Liver (tissue), 9 donors: ENCODE measurements around the gene ZNF423. TPM values are rescaled to one million over a fixed set of nuclear protein-coding genes. Genes with fewer than 3 reads are reported as not detected.

Source experiments
- DNase-seq: peaks from one replicate; pipeline ENCODE4 v3.0.0-alpha.2; 2017; ENCODE audit warnings: low spot score
- H3K27ac ChIP-seq, 2 donors: one replicate each; pipeline ENCODE4 v1.7.0; 2013; ENCODE audit warnings: inconsistent platforms in 2 of 2, low read length in 2 of 2, control low read depth in 1 of 2, low read depth in 1 of 2, mild to moderate bottlenecking in 1 of 2
- H3K27me3 ChIP-seq, 4 donors: one replicate each; pipeline versions ENCODE4 v1.6.1 to v1.7.0; 2013; ENCODE audit warnings: low read length in 3 of 4, inconsistent platforms in 1 of 4, mild to moderate bottlenecking in 1 of 4, moderate library complexity in 1 of 4; ENCODE audit not compliant: control insufficient read depth in 4 of 4, insufficient read depth in 4 of 4
- H3K36me3 ChIP-seq, 4 donors: one replicate each; pipeline versions ENCODE4 v1.6.1 to v1.7.0; 2013; ENCODE audit warnings: low read length in 3 of 4, mild to moderate bottlenecking in 3 of 4, low read depth in 1 of 4, moderate library complexity in 1 of 4; ENCODE audit not compliant: control insufficient read depth in 4 of 4, insufficient read depth in 3 of 4
- H3K4me1 ChIP-seq, 4 donors: one replicate each; pipeline versions ENCODE4 v1.6.1 to v1.7.0; 2013; ENCODE audit warnings: low read length in 3 of 4, mild to moderate bottlenecking in 3 of 4, moderate library complexity in 1 of 4; ENCODE audit not compliant: control insufficient read depth in 4 of 4, insufficient read depth in 4 of 4
- H3K4me3 ChIP-seq, 3 donors: one replicate each; pipeline versions ENCODE4 v1.6.1 to v1.7.0; 2013; ENCODE audit warnings: low read length in 3 of 3, control low read depth in 1 of 3, low read depth in 1 of 3, mild to moderate bottlenecking in 1 of 3
- H3K9ac ChIP-seq, 2 donors: one replicate each; pipeline ENCODE4 v1.7.0; 2013; ENCODE audit warnings: low read length in 2 of 2, mild to moderate bottlenecking in 2 of 2, moderate library complexity in 2 of 2, control low read depth in 1 of 2, low read depth in 1 of 2
- H3K9me3 ChIP-seq, 4 donors: one replicate each; pipeline versions ENCODE4 v1.6.1 to v1.7.0; 2013; ENCODE audit warnings: low read length in 3 of 4; ENCODE audit not compliant: control insufficient read depth in 4 of 4
- ATF3 ChIP-seq: IDR thresholded peaks from 2 replicates; pipeline ENCODE4 v1.6.1; 2016; ENCODE audit warnings: antibody characterized with exemption
- EGR1 ChIP-seq, 2 donors: IDR thresholded peaks; 2 replicates each; pipeline ENCODE4 v1.6.1; 2016 to 2018; ENCODE audit warnings: antibody characterized with exemption in 2 of 2, low read depth in 2 of 2
- FOXA1 ChIP-seq: IDR thresholded peaks from 2 replicates; pipeline ENCODE4 v1.6.1; 2016; ENCODE audit warnings: antibody characterized with exemption
- FOXA2 ChIP-seq: IDR thresholded peaks from 2 replicates; pipeline ENCODE4 v1.6.1; 2016; ENCODE audit warnings: antibody characterized with exemption
- HNF4A ChIP-seq, 2 donors: conservative IDR thresholded peaks; 2 replicates each; pipeline ENCODE4 v1.6.1; 2016; ENCODE audit warnings: antibody characterized with exemption in 2 of 2, mild to moderate bottlenecking in 2 of 2
- HNF4G ChIP-seq: IDR thresholded peaks from 2 replicates; pipeline ENCODE4 v1.6.1; 2016; ENCODE audit warnings: antibody characterized with exemption
- JUND ChIP-seq, 2 donors: IDR thresholded peaks; 2 replicates each; pipeline ENCODE4 v1.6.1; 2016; ENCODE audit warnings: antibody characterized with exemption in 2 of 2
- RAD21 ChIP-seq, 2 donors: IDR thresholded peaks; 2 replicates each; pipeline ENCODE4 v1.6.1; 2016; ENCODE audit warnings: antibody characterized with exemption in 2 of 2, mild to moderate bottlenecking in 2 of 2
- REST ChIP-seq: IDR thresholded peaks from 2 replicates; pipeline ENCODE4 v1.6.1; 2016; ENCODE audit warnings: antibody characterized with exemption, mild to moderate bottlenecking
- RXRA ChIP-seq, 2 donors: IDR thresholded peaks; 2 replicates each; pipeline ENCODE4 v1.6.1; 2017 to 2018; ENCODE audit warnings: antibody characterized with exemption in 2 of 2, mild to moderate bottlenecking in 1 of 2
- SP1 ChIP-seq: IDR thresholded peaks from 2 replicates; pipeline ENCODE4 v1.6.1; 2018; ENCODE audit warnings: antibody characterized with exemption, mild to moderate bottlenecking
- TAF1 ChIP-seq: conservative IDR thresholded peaks from 2 replicates; pipeline ENCODE4 v1.6.1; 2016; ENCODE audit warnings: antibody characterized with exemption, mild to moderate bottlenecking
- WGBS: extraction: QIAGEN DNeasy Blood & Tissue Kit; methylation state at CpG from one replicate; pipeline ENCODE4 v1.1.7; 2013; 5-methylcytosine and 5-hydroxymethylcytosine counted together
- polyA plus RNA-seq, 2 donors: library from polyadenylated mRNA; stranded (reverse) in 1 of 2; unstranded in 1 of 2; fragments of 200-250 nt in 1 of 2; fragments of >200 nt in 1 of 2; fragmentation: Nextera tagmentation in 1 of 2; extraction: Ambion mirVana in 1 of 2; gene quantifications; one replicate each; pipeline versions ENCODE4 v1.2.1 to v1.2.3, GENCODE V29; 2013 to 2015
- total RNA-seq, 2 donors: library from RNA; depleted of rRNA; stranded (reverse); fragments of >200 nt; gene quantifications; one replicate each; pipeline ENCODE4 v1.2.3, GENCODE V29; 2014
- TF ChIP-seq, protein P1 (sequence below): fragments of 150-350 bp; IDR thresholded peaks from 2 replicates; pipeline ENCODE4 v1.5.1; 2017; ENCODE audit warnings: improper control_type of control experiment, low read depth, low read length; ENCODE audit not compliant: missing input control
- TF ChIP-seq, protein P2 (sequence below): IDR thresholded peaks from 2 replicates; pipeline ENCODE4 v1.6.1; 2016; ENCODE audit warnings: antibody characterized with exemption
- donor health status: healthy.
- donor health status: healthy.
- donor health status: healthy.
- donor health status: healthy.
- donor health status: healthy.

ZNF423 gene
- total and polyA plus RNA-seq, 4 donors: 0.24 to 1.6 (median 0.39) TPM

- Histone ChIP-seq H3K27ac (no peak overlapping the region), H3K9me3 (no peaks in the 10 kb centered on the region), H3K4me1 (no peaks in the 10 kb centered on the region), H3K27me3 (no peaks in the 10 kb centered on the region), H3K9ac (no peak overlapping the region), H3K36me3 (no peaks in the 10 kb centered on the region), H3K4me3 (no peak overlapping the region)
- no peak for DNase-seq
- WGBS: 72% methylated on average over 14 of the region's 14 CpGs
- no peak for TF ChIP-seq SP1
These were observed 307.5 kb downstream of the ZNF423 start for GRCh38 chr16:49548325-49548970.

DNA sequence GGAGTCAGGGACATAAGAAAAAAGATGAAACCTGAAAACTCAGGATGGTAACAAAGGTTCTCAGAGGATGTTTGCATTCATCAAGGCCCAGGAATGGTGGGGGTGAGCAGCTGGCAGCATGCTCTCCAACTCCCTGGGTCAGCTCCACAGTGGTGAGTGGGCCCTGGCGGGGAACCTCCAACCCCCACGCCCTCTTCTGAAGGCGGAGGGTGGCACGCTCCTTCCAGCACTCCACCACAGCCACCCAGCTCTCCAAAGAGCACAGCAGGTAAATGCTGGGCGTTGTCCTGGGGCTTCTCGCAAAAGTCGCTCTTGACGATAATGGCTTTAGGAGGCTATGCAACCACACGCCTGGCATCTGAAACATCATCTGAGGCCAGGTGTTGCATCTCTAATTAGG lies 308.5 kb downstream of the ZNF423 start:
- WGBS: 91% methylated on average over 9 of the region's 9 CpGs
- Histone ChIP-seq H3K27ac (no peak overlapping the region), H3K36me3 (no peaks in the 10 kb centered on the region), H3K4me1 (no peaks in the 10 kb centered on the region), H3K9ac (no peak overlapping the region), H3K4me3 (no peak overlapping the region), H3K27me3 (no peaks in the 10 kb centered on the region), H3K9me3 (no peaks in the 10 kb centered on the region)
- TF ChIP-seq FOXA1 (no peak), HNF4A (conservative IDR thresholded peaks at IDR 0.05) (no peak), RXRA (IDR thresholded peaks at IDR 0.05) (no peak), JUND (IDR thresholded peaks at IDR 0.05) (no peak), RAD21 (IDR thresholded peaks at IDR 0.05) (no peak), SP1 (no peak), REST (no peak), EGR1 (IDR thresholded peaks at IDR 0.05; ENCODE audit: low read depth in 2 of 2) (no peak), TAF1 (no peak), ATF3 (no peak), FOXA2 (no peak)
- TF ChIP-seq, protein P1, sequence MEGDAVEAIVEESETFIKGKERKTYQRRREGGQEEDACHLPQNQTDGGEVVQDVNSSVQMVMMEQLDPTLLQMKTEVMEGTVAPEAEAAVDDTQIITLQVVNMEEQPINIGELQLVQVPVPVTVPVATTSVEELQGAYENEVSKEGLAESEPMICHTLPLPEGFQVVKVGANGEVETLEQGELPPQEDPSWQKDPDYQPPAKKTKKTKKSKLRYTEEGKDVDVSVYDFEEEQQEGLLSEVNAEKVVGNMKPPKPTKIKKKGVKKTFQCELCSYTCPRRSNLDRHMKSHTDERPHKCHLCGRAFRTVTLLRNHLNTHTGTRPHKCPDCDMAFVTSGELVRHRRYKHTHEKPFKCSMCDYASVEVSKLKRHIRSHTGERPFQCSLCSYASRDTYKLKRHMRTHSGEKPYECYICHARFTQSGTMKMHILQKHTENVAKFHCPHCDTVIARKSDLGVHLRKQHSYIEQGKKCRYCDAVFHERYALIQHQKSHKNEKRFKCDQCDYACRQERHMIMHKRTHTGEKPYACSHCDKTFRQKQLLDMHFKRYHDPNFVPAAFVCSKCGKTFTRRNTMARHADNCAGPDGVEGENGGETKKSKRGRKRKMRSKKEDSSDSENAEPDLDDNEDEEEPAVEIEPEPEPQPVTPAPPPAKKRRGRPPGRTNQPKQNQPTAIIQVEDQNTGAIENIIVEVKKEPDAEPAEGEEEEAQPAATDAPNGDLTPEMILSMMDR: no peak
- TF ChIP-seq, protein P2, sequence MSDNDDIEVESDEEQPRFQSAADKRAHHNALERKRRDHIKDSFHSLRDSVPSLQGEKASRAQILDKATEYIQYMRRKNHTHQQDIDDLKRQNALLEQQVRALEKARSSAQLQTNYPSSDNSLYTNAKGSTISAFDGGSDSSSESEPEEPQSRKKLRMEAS: no peak
- DNase-seq: no peak

GRCh38 chr16:49546735-49547134 lies 309.2 kb downstream of the ZNF423 start:
- Histone ChIP-seq H3K4me1 (no peaks in the 10 kb centered on the region), H3K27me3 (no peaks in the 10 kb centered on the region), H3K36me3 (no peaks in the 10 kb centered on the region), H3K4me3 (no peak overlapping the region), H3K9me3 (no peaks in the 10 kb centered on the region), H3K9ac (no peak overlapping the region), H3K27ac (no peak overlapping the region)
- WGBS: 65% methylated on average over 1 of the region's 1 CpG
- DNase-seq: no peak
- TF ChIP-seq RXRA (IDR thresholded peaks at IDR 0.05): no peak
- TF ChIP-seq, protein P1: no peak
- no peak for TF ChIP-seq SP1
- TF ChIP-seq REST: no peak
- no peak for TF ChIP-seq HNF4G
- no peak for TF ChIP-seq HNF4A (conservative IDR thresholded peaks at IDR 0.05)
- TF ChIP-seq FOXA2: no peak
- TF ChIP-seq ATF3: no peak
- no peak for TF ChIP-seq RAD21 (IDR thresholded peaks at IDR 0.05)
